ENCODE measurements around the gene TTC28. TPM values are rescaled to one million over a fixed set of nuclear protein-coding genes. Genes with fewer than 3 reads are reported as not detected.

Gene TTC28
- total RNA-seq, 2 donors from 2014 or later, result 29.2 to 74.6 TPM

DNA sequence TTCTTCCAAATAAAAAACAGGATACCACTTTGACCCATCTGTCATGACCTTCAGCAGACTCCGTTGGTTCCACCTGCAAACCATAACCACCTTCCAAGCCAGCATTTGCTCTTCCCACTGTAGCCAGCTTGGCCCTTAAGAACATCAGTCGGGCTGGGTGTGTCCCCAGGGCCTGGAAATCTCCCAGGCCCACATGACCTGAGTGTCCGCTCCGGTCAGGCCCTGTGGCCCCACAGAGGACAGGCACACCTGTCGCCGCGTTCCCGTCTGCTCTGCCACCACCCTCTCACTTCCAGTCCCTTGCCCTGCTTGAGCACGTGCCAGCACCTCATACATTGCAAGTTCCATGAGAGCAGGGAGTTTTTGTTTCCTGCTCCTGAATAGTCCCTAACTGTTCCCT lies 694.9 kb downstream of the TTC28 start:
- no peaks in the 10 kb centered on the region for H3K27me3 ChIP-seq (replicated peaks; ENCODE audit: insufficient read depth)
- no peak for DNase-seq (ENCODE audit: low spot score)
- no peak overlapping the region for H3K27ac ChIP-seq
- H3K4me1 ChIP-seq (replicated peaks), result no peaks in the 10 kb centered on the region
- H3K4me3 ChIP-seq, result no peak overlapping the region
- TF ChIP-seq POLR2A (IDR thresholded peaks at IDR 0.05), result no peak
- TF ChIP-seq, protein P1, sequence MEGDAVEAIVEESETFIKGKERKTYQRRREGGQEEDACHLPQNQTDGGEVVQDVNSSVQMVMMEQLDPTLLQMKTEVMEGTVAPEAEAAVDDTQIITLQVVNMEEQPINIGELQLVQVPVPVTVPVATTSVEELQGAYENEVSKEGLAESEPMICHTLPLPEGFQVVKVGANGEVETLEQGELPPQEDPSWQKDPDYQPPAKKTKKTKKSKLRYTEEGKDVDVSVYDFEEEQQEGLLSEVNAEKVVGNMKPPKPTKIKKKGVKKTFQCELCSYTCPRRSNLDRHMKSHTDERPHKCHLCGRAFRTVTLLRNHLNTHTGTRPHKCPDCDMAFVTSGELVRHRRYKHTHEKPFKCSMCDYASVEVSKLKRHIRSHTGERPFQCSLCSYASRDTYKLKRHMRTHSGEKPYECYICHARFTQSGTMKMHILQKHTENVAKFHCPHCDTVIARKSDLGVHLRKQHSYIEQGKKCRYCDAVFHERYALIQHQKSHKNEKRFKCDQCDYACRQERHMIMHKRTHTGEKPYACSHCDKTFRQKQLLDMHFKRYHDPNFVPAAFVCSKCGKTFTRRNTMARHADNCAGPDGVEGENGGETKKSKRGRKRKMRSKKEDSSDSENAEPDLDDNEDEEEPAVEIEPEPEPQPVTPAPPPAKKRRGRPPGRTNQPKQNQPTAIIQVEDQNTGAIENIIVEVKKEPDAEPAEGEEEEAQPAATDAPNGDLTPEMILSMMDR (IDR thresholded peaks at IDR 0.05), result no peak
- intact Hi-C loops (cut with DNase I), result no loop called here
- no peaks in the 10 kb centered on the region for H3K36me3 ChIP-seq
- WGBS, result 90% methylated on average over 9 of the region's 9 CpGs
- H3K9me3 ChIP-seq, result no peaks in the 10 kb centered on the region

DNA sequence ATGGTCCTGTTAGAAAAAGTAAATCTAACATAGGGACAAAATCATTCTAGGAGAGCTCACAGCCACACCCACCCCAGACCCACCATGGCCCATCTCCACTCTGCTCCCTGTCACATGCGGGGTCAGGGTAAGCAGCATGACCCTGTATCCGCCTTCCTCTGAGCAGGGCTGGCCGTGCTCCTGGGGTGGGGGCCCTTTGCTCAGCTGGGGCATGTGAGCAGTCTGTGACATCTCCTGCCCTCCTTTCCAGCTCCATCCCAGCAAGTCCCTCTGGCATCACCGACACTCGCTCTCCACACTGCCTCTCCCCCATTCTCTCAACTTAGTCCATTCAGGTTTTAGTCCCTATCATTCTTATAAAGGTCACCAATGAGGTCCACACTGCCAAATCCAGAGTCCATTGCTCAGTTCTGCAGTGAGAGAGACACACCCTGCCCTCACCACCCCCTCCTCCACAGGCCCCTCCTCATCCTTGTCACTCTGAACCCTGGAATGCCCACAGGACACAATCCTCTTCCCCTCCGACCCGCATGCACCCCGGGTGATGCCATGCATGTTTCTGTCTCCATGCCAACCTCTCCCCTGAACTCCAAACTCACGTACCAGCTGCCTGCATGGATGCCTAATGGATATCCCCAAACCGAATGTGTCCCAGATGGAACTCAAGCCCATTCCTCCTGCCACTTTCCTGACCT lies 695.5 kb downstream of the TTC28 start:
- Histone ChIP-seq H3K4me3 (no peak overlapping the region), H3K27ac (no peak overlapping the region), H3K9me3 (no peaks in the 10 kb centered on the region), H3K27me3 (replicated peaks; ENCODE audit: insufficient read depth) (no peaks in the 10 kb centered on the region), H3K36me3 (no peaks in the 10 kb centered on the region), H3K4me1 (replicated peaks) (no peaks in the 10 kb centered on the region)
- no peak for TF ChIP-seq POLR2A (IDR thresholded peaks at IDR 0.05)
- no peak for TF ChIP-seq POLR2AphosphoS5 (IDR thresholded peaks at IDR 0.05)
- TF ChIP-seq, protein P1 (IDR thresholded peaks at IDR 0.05), result no peak
- no peak for DNase-seq (ENCODE audit: low spot score)
- 85% methylated on average over 10 of the region's 10 CpGs for WGBS
- intact Hi-C loops (cut with DNase I), result no loop called here

DNA sequence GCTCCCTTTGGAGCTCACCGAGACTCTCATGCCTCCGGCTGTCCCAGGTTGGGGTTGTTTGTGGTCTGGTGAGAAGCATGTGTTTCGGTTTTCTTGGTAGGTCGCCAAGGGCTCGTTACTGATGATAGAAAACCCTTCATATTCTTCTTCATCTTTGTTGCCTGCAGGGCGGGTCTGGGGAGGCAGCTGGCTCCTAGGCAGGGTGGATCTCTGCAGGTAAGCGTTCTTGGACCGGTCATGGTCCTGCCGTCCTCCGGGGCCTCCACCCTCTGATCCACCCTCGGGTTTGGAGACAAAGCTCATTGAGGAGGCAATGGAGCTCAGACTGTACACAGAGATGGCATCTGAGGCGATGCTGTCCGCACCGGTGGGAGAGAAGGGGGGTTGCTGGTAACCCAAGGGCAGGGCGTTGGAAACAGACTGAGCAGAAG lies 696.3 kb downstream of the TTC28 start:
- DNase-seq (ENCODE audit: low spot score), result no peak
- WGBS, result 84% methylated on average over 15 of the region's 15 CpGs
- no peaks in the 10 kb centered on the region for H3K36me3 ChIP-seq

DNA sequence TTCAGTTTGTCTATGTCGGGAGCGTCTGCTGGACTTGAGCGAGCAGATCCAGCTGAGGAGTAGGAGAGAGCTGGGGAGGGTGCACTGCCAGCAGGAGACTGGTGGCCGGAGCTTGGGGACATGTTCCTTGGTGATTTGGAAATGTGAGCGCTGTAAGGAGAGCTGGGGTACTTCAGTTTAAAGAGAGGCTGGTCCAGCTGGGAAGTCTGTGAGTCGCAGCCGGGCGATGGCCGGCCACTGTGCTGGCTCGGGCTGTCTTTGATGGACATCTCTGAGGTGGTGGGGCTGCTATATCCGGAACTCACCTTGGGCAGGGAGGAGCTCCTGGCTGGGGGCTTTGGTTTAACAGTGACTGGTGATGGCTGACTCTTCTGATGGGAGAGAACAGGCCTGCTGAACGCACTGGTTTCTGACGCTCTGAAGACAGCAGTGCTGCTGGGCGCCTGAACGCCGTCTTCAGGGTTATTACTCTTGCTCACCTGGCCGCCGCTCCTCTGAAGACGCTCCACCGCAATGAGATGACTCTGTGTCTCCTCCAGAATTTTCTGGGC lies 696.9 kb downstream of the TTC28 start:
- Histone ChIP-seq H3K36me3 (no peaks in the 10 kb centered on the region), H3K4me3 (no peak overlapping the region), H3K27me3 (replicated peaks; ENCODE audit: insufficient read depth) (no peaks in the 10 kb centered on the region), H3K4me1 (replicated peaks) (no peaks in the 10 kb centered on the region), H3K9me3 (no peaks in the 10 kb centered on the region), H3K27ac (no peak overlapping the region)
- TF ChIP-seq POLR2A (IDR thresholded peaks at IDR 0.05) (no peak), POLR2AphosphoS5 (IDR thresholded peaks at IDR 0.05) (no peak)
- TF ChIP-seq, protein P1 (IDR thresholded peaks at IDR 0.05), result no peak
- DNase-seq (ENCODE audit: low spot score), result no peak
- 97% methylated on average over 20 of the region's 20 CpGs for WGBS
- intact Hi-C loops (cut with DNase I), result no loop called here

More for the DNA sequence above, 696.3 kb downstream of the TTC28 start:
- Histone ChIP-seq H3K27ac (no peak overlapping the region), H3K4me1 (replicated peaks) (no peaks in the 10 kb centered on the region), H3K27me3 (replicated peaks; ENCODE audit: insufficient read depth) (no peaks in the 10 kb centered on the region), H3K4me3 (no peak overlapping the region), H3K9me3 (no peaks in the 10 kb centered on the region)
- intact Hi-C loops (cut with DNase I), result no loop called here
- no peak for TF ChIP-seq POLR2AphosphoS5 (IDR thresholded peaks at IDR 0.05)
- TF ChIP-seq POLR2A (IDR thresholded peaks at IDR 0.05), result no peak
- TF ChIP-seq, protein P1 (IDR thresholded peaks at IDR 0.05), result no peak

DNA sequence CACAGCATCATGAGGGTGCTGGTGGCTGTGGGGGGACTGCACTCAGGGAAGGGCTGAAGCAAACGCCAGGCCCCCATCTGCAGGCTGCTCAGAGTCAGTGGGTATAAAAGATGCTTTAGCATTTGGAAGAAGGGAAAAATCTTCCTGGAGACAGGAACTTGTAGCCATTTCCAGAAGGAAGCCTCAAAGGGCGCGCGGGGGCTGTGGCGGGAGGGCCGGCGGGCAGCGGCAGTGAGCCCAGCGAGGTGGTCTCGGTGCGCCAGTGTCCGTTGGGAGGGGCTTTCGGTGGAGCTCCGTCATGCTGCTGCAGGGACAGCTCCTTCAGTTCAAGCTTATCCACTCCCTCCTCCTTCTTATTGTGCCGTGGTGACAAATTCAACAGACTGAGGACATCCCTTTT lies 697.5 kb downstream of the TTC28 start:
- WGBS, result 91% methylated on average over 15 of the region's 15 CpGs
- Histone ChIP-seq H3K36me3 (no peaks in the 10 kb centered on the region), H3K27ac (no peak overlapping the region), H3K9me3 (no peaks in the 10 kb centered on the region), H3K27me3 (replicated peaks; ENCODE audit: insufficient read depth) (no peaks in the 10 kb centered on the region), H3K4me1 (replicated peaks) (no peaks in the 10 kb centered on the region), H3K4me3 (no peak overlapping the region)
- no peak for DNase-seq (ENCODE audit: low spot score)
- no peak for TF ChIP-seq POLR2A (IDR thresholded peaks at IDR 0.05)
- intact Hi-C loops (cut with DNase I), result no loop called here
